Colon (tissue), 2 donors: ENCODE results near the gene SERP2.

Experiments used
- FAIRE-seq: peaks from 2 replicates; lab custom pipeline; 2012; peaks lifted over from hg19 to GRCh38; lab: Jason Lieb, UNC
- donor health status: control.
- donor health status: control.

Gene SERP2

DNA sequence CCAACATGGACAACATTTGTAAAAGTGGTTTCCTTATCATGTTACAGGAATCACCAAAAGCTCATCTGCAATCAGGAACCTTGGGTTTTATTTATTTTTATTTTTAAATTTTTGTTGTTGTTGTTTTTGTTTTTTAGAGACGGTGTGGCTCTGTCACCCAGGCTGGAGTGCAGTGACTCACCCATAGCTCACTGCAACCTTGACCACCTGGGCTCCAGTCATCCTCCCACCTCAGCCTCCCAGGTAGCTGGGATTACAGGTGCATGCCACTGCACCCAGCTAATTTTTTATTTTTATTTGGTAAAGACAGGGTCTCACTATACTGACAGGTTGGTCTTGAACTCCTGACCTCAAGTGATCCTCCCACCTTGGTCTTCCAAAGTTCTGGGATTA, 13.6 kb upstream of the SERP2 start:
- no peak for FAIRE-seq

DNA sequence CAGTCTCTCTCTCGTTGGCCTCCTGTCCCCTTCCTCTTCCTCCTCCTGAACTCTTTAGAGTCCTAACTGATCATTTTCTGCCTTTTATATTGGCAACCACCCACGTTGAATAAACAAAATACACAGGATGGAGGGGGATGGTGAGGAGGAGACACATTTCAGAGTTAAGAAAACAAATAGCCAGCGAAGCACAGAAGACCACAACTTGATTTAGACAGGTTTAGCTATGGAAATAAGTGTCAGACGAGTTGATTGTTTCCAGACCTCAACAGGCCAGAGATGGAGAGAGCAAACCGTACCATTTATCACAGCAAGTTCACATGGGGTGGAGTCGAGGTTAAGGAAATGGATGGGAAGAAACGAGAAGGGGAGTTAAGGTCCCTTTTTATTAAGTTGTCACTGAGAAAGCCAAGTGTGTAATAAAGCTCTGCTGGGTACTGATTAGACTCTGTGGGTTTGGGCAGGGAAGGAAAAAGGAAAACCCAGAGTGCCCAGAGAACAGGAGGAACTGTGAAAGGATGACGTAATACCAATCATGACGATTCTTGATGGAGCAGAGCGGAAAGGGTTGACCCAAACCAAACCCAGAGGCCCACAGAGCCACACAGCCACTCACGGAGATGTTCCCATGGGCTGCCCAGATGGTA, 11.1 kb upstream of the SERP2 start:
- no peak for FAIRE-seq

DNA sequence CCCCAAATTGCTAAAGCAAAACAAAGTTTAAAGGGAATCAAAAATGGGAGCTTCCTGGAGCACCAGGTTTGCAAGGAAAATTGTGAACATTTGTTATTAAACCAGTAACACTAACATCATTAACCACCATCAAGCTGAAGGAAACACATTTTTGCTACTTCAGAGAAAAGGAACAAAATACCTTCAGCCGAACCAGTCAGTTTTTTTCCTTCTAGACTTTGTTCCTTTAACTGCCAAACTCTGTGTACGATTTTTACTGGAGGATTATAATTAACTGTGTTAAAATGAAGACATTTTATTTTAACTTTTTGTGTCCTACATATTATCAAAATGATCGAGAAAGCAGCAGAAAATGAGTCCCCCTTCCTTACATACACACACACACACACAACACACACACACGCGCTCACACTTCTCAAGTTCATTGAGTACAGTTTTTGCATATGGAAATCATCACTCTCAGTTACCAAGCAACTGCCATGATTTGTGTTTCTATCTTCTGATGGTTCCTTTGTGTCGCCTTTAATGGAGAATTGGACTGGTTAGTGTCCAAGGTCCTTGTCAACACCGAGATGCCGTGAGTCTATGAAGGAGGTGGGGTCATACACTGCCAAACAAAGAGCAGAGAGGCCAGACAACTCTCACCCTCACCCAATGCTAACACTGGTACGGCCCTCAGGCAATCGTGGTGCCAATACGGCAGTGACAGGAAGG, 9.8 kb upstream of the SERP2 start:
- no peak for FAIRE-seq

DNA sequence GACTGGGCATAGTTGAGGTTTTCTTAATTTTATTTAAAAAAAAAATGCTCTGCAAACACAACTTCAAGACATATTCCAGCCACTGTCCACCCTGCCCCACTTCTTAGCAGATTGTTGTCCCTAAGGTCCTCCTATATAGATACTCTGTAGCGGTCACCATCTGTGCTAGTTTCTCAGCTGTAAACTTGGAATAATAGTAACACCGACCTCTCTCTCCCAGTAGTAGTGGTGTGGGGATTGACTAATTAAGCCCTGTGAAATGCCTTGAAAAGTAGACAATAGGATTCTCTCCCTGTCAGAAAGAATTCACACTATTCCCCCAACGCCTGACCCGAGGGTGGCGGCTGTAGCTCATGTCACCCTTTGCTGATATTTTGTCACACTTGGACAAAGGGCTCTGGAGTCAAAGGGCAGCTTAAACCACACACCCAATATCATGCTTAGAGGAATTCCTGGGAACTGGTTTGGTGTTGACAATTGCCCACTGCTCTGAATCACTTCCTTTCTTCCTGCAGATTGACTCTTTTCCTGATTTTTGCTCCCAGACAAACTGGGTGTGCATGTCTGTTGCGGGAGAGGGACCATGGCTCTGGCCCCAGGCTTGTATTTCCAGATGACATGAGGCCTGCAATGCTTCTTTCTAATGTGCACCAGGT, 9.2 kb upstream of the SERP2 start:
- no peak for FAIRE-seq

DNA sequence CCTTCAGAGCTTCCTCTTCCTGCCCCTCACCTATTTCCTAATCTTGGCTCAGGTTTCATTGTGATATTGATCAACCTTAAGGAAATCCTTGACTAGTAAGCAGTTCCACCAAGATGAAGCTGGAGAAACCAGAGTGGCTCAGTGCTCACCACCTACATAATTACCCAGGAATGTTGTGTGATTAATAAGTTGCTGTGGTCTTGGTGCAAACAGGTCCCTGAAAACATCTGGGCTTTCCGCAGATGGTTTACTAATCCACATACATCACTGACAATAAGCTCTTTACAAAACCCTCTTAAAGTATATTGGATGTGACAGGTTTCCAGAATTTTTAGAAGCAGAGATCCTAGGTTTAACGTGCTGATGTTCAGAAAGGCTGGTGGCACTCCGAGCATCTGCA, 8.6 kb upstream of the SERP2 start:
- no peak for FAIRE-seq

DNA sequence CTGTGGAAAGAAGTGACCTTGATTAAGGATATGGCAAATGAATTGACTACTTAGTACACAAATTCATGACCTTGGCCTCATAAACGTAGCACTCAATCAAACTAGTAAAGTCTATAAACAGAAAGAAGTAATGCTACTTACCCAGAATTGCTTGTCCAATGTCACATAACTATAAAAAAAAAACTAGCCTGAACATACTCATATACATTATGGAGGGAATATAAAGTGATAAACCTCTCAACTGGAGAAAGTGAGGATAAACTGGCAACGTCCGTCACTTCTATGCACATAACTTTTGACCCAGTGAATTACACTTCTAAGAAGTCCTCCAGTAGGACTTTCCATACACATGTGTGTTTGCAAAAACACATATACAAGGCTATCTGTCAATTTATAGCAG, 7.7 kb upstream of the SERP2 start:
- no peak for FAIRE-seq

DNA sequence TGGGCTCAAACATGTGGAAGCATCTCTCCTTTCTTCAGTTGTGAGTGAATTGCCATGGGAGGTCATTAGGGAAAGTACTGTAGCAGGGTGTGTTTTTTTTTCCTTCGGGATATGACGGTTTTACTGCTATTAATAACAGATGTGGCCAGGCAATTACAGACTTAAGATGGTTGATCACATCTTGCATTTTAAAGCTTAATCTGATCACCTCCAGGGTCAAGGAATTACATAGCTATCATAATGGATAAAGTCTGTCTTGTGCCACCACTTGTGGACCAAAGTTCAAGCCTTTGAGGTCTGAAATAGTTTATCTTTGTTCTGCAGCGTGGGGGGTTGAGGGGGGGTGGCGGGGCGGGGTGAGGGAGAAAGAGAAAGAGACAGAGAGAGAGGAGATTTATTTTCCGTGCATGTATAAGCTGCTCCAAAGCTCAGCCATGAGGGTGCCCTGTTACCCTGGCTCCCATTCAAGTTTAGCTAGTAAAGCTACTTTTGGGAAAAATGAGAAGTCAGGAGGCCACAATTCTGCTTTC, 5.5 kb upstream of the SERP2 start:
- no peak for FAIRE-seq

DNA sequence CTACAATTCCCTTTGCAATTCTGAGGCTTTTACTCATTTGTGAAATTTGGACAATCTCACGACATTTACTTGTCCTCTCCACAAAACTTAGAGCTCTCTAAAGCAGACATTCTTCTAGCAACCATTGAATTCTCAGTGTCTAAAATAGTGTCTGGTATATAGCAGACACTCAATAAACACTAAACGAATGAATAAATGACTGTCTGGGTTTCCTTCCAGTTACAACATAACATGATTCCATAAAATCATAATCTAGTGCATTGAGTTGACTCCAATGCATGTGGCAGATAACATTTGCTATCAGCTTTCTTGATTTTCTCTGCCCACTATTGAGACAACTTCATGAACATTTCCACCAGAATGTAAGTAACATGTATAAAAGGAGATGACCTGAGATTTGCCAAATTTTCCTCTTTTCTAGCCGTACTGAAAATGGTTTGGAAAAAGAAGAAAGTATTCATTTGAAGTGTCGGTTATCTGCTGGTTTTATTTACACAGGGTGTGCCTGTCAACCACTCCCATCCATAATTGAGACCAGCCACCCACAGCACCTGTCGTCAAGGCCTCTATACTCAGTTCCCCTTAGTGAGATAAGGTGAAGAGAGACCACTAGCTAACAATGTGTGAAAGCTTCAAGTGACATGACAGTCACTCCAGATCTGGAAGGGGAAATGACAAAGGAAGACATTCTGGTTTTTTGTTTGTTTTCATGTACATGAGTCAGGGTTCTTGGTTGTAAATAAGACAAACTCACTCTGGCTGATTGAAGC, 4.8 kb upstream of the SERP2 start:
- FAIRE-seq: no peak

DNA sequence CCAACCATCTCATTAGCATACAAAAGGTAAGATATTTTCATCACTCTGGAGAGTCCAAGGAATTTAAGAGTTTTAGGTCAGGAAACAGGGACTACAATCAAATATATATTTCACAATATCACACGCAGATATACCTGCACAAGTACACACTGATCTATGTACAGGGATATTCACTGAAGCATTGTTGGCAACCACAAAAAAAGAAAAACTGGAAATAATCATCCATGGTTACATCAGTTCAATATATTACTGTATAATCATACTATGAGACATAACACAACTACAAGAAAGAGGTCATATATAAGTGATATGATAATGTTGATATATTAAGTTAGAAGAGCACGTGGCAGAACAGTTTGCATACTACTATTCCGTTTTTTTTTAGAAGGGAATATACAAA, 2.2 kb upstream of the SERP2 start:
- FAIRE-seq: no peak

DNA sequence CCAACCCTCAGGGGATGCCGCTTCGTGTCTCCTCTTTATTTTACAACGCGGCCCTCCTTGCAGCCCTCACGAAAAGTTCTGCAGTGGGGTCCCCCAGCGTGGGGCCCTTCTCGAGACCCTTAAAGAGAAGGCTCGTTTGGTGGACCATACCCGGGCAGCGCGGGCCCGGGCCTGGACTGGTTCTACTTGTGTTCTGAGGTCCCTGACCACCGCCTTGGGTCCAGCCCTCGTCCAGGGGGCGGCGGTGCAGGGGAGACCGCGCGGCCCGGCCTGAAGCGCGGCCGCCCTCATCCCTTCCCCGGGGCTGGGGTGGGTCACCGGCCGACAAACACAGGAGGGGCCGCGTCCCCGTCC, 400 bp upstream of the SERP2 start:
- FAIRE-seq: no peak

DNA sequence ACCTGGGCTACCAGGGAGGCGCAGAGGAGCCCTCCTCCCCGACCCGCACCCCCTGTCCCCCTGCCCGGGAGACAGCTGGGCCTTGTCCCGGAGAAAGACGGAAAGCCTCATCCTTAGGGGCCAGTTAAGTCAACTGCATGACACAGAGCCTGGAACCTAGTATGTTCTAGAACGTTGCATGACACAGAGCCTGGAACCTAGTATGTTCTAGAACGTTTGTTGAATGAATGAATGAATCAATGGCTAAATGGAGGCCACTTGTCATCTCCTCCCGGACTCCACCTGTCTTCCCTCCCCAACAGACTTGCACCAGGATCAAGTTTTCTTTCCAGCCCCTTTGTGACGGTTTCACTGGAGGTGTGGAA, 706 bp downstream of the SERP2 start:
- FAIRE-seq: no peak

DNA sequence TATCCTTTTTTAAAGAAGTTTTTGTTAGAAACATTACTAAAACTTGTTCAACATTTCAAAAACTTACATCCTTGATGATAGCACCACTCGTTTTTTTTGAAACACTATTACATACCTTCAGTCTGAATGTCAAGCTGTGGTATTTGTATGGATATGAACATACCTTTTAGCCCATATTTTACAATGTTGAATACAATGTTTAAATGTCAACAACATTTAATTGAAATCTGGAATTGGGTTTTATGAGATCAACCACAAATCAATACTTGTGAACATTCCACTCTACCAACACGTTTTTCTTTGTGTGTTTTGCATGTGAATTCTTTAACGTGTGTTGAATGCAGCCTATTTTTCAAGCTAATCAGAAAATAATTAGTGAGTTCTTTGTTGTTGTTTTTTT, 4.7 kb downstream of the SERP2 start:
- FAIRE-seq: no peak

DNA sequence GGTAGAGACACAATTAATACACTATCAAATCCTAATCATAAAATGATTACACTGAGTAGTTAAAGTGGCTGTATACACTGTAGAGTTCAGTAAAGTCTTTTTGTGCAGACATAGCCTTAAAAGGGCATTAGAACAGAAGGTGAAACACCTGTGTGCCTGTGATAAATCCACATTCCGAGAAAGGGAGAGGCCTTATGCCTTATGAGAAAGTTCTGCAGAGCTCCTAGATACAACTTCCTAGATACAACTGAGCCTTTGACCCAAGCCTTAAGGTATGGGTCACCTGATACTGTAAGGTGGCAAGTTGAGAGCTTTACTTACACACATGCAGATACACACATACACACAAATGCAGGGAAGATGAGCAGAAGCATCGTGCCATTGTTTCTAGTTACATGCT, 6.3 kb downstream of the SERP2 start:
- FAIRE-seq: no peak

DNA sequence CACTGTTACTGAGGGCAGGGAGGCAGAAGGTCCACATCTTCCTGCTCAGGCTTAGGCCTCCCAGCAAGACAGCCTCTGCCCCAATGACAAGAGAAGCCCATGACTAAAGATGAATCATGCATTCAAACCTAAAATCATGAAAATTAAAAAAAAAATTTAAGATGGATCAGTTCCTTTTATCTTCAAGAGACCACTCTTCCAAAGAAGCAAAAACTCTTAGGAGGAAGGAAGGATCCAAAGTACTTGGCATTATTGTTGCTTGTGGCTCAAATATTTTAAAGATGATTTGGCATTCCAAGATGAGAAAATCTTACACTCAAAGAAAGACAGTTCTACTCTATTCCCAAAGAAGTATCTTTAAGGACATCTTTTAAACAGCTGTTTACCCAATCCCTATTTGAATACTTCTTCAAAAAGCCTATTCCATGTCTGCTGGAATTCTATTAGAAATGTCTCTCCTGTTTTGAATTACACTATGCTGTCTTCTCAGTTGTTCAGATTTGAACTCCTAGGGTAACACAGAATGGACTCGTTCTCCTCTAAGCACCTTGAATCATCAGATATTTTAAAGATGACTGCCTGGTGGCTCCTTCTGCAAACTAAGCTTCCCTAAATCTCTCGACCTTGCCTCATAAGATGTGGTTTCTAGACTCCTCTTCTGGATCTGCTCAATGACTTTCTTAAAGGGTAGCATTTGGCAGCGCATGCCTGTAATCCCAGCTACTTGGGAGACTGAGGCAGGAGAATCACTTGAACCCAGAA, 7.0 kb downstream of the SERP2 start:
- no peak for FAIRE-seq

DNA sequence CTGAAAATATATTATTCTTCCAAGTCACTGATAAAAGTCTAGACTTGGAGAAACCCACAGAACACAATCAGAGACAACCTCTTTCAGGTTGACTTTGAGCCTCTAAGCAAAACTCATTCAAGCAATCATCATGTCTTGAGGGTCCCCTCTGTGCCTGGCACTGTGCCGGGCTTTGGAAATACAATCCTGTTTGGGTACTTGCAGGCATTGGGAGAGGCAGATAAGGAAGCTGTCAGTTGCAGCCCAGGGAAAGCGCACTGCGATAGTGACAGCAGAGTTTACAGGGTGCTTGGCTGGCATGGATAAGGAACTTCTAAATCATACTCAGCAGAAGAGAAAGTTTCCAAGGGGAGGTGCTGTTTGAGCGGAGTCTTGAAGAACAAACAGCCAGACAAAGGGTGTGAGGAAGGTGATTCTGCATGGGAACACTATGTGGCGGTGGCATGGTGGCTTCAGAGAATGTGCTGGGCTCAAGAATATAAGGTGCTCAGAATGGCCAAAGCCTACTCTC, 9.1 kb downstream of the SERP2 start:
- no peak for FAIRE-seq

DNA sequence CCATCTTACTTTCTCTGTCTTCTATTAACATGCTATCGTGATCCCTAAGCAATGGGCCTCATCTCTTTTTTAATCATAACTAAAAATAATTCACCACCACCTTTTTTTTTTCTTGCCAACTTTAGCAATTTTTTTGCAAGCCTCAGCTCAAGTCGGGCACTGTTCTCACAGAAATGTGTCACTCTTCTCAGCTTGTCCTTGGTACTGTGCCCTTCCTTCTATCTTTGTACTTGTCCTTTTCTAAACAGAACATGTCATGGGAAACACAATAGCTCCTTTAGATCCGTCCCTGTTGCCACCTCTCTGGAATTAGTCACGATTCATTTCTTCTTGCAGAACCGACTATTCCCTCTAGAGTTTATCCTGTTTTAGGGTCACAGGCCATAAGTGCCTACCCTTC, 10.3 kb downstream of the SERP2 start:
- no peak for FAIRE-seq

DNA sequence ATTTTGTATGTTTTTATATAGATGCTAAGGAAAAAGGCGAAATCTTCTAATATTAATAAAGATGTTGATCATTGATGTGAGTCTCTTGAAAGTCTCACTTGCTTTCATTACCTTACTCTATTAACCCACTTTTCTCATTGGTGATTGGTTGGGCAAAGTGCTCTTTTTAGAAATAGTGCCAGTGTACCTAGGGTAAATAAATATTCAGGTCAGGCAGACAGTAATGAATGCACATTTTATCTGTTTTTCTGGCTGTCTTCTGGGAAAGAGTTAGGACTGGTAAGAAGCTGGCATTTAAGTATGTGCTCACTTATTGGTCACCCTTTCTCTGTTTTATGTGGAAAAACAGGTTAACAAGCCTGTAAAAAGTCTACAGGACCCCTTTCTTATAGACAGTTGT, 11.2 kb downstream of the SERP2 start:
- no peak for FAIRE-seq

DNA sequence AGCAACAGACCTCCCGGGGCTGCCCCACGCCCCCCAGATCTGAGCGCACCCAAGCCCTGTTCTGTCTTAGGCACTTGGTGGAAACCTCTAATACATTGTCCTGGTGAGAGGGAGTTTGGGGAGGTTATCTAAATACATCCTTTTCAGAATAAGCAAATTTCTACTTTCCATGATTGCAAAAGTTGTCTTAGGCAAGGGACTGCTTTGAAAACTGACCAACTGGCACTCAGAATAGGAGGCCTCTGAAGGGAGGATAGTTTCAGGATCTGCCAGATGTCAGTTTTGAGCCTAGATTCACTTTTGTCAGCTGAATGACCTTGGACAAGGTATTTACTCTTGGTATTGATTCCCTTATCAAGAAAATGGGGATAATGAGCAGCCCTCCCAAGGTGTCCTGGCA, 11.8 kb downstream of the SERP2 start:
- FAIRE-seq: no peak

DNA sequence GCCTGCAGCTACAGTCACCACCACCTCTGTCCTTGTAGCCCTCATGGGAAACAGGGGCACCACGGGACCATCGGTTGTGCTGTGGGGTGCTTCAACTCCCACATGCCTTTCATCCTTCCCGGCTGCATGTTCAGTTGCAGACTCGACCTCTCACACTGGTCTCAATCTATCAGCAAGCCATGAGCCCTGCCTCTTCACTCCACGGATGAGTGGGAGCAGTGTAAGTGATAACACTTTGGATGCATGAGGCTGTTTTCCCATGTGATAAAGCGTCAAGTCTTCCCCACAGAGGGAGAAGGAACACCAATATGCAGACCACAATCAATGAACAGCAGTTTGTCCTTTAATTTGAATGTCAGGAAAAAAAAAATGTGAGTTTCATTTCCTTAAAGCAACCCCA, 12.2 kb downstream of the SERP2 start:
- no peak for FAIRE-seq

DNA sequence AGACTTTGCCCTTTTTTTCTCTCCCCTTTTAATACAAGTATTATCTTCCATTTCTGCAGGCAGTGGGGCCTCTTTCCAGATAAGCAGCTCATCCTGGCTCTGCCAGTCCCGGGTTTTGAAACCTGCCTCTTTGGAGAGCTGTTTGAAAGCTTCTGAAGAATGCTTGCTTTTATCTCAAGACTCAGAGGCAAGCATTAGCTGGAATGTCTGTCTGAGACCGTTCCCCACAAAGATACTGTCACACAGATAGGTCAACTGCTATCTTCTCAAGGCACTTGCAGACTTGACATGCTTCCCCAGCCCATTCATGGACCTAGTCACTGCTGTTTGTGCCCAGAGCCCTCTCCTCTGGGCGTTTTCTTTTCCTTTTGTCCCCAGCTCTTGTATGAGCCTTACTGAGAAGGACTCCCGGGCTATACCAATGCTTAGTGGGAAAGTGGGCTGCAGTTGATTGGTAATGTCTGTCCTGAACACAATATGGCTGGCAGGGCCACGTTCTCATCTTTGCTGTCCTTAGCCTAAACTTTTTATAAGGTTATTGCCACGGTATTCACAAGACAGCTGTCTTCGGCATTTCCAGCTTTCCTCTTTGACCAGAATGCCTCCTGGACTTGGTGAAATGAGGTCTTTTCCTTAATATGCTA, 13.4 kb downstream of the SERP2 start:
- FAIRE-seq: no peak

DNA sequence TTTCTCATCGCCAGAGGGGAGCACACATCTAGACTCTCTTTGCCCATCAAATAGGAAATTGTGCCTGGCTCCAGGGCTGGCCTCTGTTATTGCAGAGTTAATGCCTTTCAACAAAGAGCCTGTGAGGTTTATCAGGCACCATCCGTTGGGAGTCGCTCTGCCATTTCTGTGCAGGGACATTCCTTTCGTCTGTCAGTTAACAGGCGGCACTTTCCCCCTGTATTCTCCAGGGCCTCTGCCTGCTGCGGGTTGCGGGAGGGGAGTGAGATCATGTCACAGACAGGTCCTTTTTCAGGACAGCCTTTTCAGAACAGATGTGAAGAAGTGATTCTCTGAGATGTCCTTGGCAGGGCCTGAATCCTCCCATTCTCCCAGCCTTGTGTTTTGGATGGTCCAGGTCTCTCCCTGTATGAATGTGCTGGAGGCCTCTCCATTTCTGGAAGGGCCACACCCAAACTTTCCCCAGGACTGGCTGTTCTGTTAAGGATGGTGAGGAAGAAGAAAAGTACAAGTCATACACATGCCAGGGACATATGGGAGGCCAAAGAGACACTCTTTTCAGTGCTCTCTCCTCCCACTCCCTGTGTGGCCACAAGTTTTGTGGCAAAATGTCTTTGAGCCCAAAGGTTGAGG, 14.9 kb downstream of the SERP2 start:
- no peak for FAIRE-seq
